WTC11 (cell line): Measurements from ENCODE around the gene ZNF107. TPM values are rescaled to one million over a fixed set of nuclear protein-coding genes. Genes with fewer than 3 reads are reported as not detected.
A peak's percentile ranks its signal among the peaks of the same experiment; 100 is the strongest.

Source experiments
- ATAC-seq: fragments of 200-7000 bp; cut with Tn5 transposase; 2 replicates; pipeline ENCODE4 v1.10.0; 2021; ENCODE audit warnings: mild to moderate bottlenecking, moderate library complexity
- CTCF ChIA-PET: fragments of 300-600 bp; sonication (Branson Sonifier 250); formaldehyde crosslinking; loops from one replicate; lab custom pipeline; 2021; ENCODE audit warnings: antibody characterized with exemption; lab: Charles Lee
- POLR2A ChIA-PET: fragments of 350-600 bp; sonication (Branson Sonifier 250); formaldehyde crosslinking; loops from one replicate; lab custom pipeline; 2021; ENCODE audit warnings: antibody characterized with exemption; lab: Charles Lee
- DNase-seq: peaks from one replicate; pipeline ENCODE4 v3.0.0; 2021; ENCODE audit warnings: low spot score
- H3K27ac Mint-ChIP-seq: 2 replicates; pipeline ENCODE4 v1.8.0; 2021; ENCODE audit warnings: mixed read lengths
- H3K27me3 Mint-ChIP-seq: 2 replicates; pipeline ENCODE4 v1.8.0; 2021; ENCODE audit warnings: low read depth, mild to moderate bottlenecking, moderate library complexity, mixed read lengths
- H3K36me3 Mint-ChIP-seq: 2 replicates; pipeline ENCODE4 v1.8.0; 2021; ENCODE audit warnings: mixed read lengths
- H3K4me1 Mint-ChIP-seq: 2 replicates; pipeline ENCODE4 v1.8.0; 2022; ENCODE audit warnings: mixed read lengths
- H3K4me3 Mint-ChIP-seq: 2 replicates; pipeline ENCODE4 v1.8.0; 2021; ENCODE audit warnings: mild to moderate bottlenecking, moderate library complexity, mixed read lengths
- H3K9me3 Mint-ChIP-seq: 2 replicates; pipeline ENCODE4 v1.8.0; 2021; ENCODE audit warnings: mixed read lengths
- FOXP1 ChIP-seq: sonication (generic); formaldehyde crosslinking; IDR thresholded peaks from 2 replicates; pipeline ENCODE4 v1.8.0; 2022; ENCODE audit warnings: missing genetic modification reagents, mild to moderate bottlenecking, moderate library complexity, borderline replicate concordance
- GABPB1 ChIP-seq: sonication (generic); formaldehyde crosslinking; IDR thresholded peaks from 2 replicates; pipeline ENCODE4 v1.8.1; 2023; ENCODE audit warnings: mild to moderate bottlenecking, missing genetic modification reagents
- IRF2 ChIP-seq: sonication (generic); formaldehyde crosslinking; IDR thresholded peaks from 2 replicates; pipeline ENCODE4 v1.8.0; 2022; ENCODE audit warnings: low read depth, missing genetic modification reagents, borderline replicate concordance
- KAT7 ChIP-seq: sonication (generic); formaldehyde crosslinking; IDR thresholded peaks from 2 replicates; pipeline ENCODE4 v1.8.1; 2023; ENCODE audit warnings: missing genetic modification reagents, mild to moderate bottlenecking, borderline replicate concordance
- NR3C1 ChIP-seq: sonication (generic); formaldehyde crosslinking; conservative IDR thresholded peaks from 2 replicates; pipeline ENCODE4 v1.8.1; 2023; ENCODE audit warnings: low read depth, mild to moderate bottlenecking, missing genetic modification reagents
- SOX15 ChIP-seq: fragments of 250-450 bp; sonication (Bioruptor Pico); IDR thresholded peaks from 2 replicates; pipeline ENCODE4 v1.9.0; 2021; ENCODE audit warnings: mild to moderate bottlenecking
- TCF7 ChIP-seq: sonication (generic); formaldehyde crosslinking; IDR thresholded peaks from 2 replicates; pipeline ENCODE4 v1.8.0; 2022; ENCODE audit warnings: mild to moderate bottlenecking, low read depth, missing genetic modification reagents, moderate library complexity
- TEAD4 ChIP-seq: sonication (generic); formaldehyde crosslinking; IDR thresholded peaks from 2 replicates; pipeline ENCODE4 v1.8.0; 2022; ENCODE audit warnings: mild to moderate bottlenecking, missing genetic modification reagents
- ZBTB21 ChIP-seq: sonication (generic); formaldehyde crosslinking; IDR thresholded peaks from 2 replicates; pipeline ENCODE4 v1.8.1; 2023; ENCODE audit warnings: mild to moderate bottlenecking, missing genetic modification reagents, borderline replicate concordance
- ZNF423 ChIP-seq: fragments of 250-450 bp; sonication (Bioruptor Pico); IDR thresholded peaks from 2 replicates; pipeline ENCODE4 v2.1.2; 2022; ENCODE audit warnings: mild to moderate bottlenecking, moderate library complexity
- total RNA-seq: library from RNA; stranded (reverse); gene quantifications from 3 replicates; pipeline ENCODE4 v1.2.3, GENCODE V29; 2021
- TF ChIP-seq, protein P1 (sequence below): sonication (generic); formaldehyde crosslinking; IDR thresholded peaks from 2 replicates; pipeline ENCODE4 v1.8.1; 2022; ENCODE audit warnings: low read depth, mild to moderate bottlenecking, moderate library complexity, missing genetic modification reagents, borderline replicate concordance
- TF ChIP-seq, protein P2 (sequence below): sonication (generic); formaldehyde crosslinking; IDR thresholded peaks from 2 replicates; pipeline ENCODE4 v1.8.0; 2022; ENCODE audit warnings: mild to moderate bottlenecking, missing genetic modification reagents
- TF ChIP-seq, protein P3 (sequence below): sonication (generic); formaldehyde crosslinking; IDR thresholded peaks from 2 replicates; pipeline ENCODE4 v1.8.0; 2022; ENCODE audit warnings: mild to moderate bottlenecking, missing genetic modification reagents
- TF ChIP-seq, protein P4 (sequence below): sonication (generic); formaldehyde crosslinking; IDR thresholded peaks from 2 replicates; pipeline ENCODE4 v1.8.1; 2022; ENCODE audit warnings: mild to moderate bottlenecking, moderate library complexity, missing genetic modification reagents
- TF ChIP-seq, protein P5 (sequence below): sonication (generic); formaldehyde crosslinking; IDR thresholded peaks from 2 replicates; pipeline ENCODE4 v1.8.0; 2022; ENCODE audit warnings: mild to moderate bottlenecking, missing genetic modification reagents
- TF ChIP-seq, protein P6 (sequence below): sonication (generic); formaldehyde crosslinking; IDR thresholded peaks from 2 replicates; pipeline ENCODE4 v1.8.1; 2023; ENCODE audit warnings: mild to moderate bottlenecking, missing genetic modification reagents
- TF ChIP-seq, protein P7 (sequence below): sonication (generic); formaldehyde crosslinking; IDR thresholded peaks from 2 replicates; pipeline ENCODE4 v1.8.1; 2023; ENCODE audit warnings: mild to moderate bottlenecking, missing genetic modification reagents, borderline replicate concordance

ZNF107 gene
- total RNA-seq, 1 experiment from 2014 or later = 14.7 TPM

DNA sequence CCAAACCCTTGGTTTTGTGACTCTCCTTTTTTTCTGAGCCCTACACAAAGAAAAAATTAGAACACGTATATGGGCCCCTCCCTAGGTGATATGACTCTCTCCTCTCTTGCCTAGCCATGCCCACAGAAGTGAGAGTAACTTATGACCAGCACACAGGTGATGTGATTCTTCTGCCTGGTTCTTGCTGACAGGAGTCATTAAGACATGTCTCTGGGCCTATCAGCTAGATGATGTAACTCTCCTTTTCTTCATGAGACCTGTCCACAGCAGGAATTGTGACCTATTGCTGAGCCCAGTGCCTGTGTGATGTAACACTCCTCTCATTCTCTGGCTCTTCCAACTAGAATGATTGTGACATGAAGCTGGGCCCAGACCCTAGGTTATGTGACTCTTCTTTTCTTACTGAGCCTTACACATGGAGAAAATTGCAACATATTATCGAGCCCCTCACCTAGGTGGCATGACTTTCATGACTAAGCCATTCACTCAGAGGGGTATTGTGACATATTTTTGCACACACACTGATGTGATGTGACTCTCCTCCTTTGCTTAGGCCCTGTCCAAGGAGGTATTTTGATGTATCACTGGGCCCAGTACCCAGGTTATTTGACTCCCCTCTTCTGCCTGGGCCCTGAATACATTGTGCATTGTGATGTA, 31.4 kb upstream of the ZNF107 start:
- ATAC-seq (no peak), DNase-seq (no peak)
- Mint-ChIP-seq H3K9me3 (peaks cover 43% of the 10 kb centered on the region), H3K4me3 (no peak overlapping the region), H3K36me3 (peaks cover 40% of the 10 kb centered on the region), H3K27me3 (peaks cover 3% of the 10 kb centered on the region), H3K4me1 (no peaks in the 10 kb centered on the region), H3K27ac (no peak overlapping the region)
- TF ChIP-seq GABPB1 (CRISPR knock-in tag) (peak; percentile 38; the same call in 1 of the 2 replicates), KAT7 (no peak)
- ChIA-PET POLR2A (no interaction called here), CTCF (no interaction called here)

DNA sequence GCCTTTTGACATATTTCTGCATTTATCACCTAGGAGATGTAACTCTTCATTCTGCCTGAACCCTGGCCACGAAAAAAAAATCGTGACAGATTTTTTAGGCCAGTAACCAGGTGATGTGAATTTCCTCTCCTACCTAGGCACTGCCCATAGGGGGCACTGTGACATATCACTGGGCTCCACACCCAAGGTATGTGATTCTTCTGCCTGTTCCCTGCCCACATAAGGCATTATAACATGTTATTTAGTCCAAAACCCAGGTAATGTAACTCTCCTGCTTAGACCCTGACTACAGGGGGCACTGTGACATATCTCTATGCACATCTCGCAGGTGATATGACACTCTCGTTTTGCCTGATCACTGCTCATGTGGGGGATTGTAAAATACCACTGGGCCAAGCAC, 29.5 kb upstream of the ZNF107 start:
- H3K9me3 Mint-ChIP-seq = peaks cover 61% of the 10 kb centered on the region
- H3K27me3 Mint-ChIP-seq = peaks cover 9% of the 10 kb centered on the region
- no peak overlapping the region for H3K27ac Mint-ChIP-seq
- peaks cover 50% of the 10 kb centered on the region for H3K36me3 Mint-ChIP-seq
- CTCF ChIA-PET = no interaction called here
- TF ChIP-seq TEAD4 (CRISPR knock-in tag) (no peak), IRF2 (no peak)
- no peaks in the 10 kb centered on the region for H3K4me1 Mint-ChIP-seq
- no peak overlapping the region for H3K4me3 Mint-ChIP-seq
- no peak for DNase-seq
- no peak for ATAC-seq
- POLR2A ChIA-PET = no interaction called here

DNA sequence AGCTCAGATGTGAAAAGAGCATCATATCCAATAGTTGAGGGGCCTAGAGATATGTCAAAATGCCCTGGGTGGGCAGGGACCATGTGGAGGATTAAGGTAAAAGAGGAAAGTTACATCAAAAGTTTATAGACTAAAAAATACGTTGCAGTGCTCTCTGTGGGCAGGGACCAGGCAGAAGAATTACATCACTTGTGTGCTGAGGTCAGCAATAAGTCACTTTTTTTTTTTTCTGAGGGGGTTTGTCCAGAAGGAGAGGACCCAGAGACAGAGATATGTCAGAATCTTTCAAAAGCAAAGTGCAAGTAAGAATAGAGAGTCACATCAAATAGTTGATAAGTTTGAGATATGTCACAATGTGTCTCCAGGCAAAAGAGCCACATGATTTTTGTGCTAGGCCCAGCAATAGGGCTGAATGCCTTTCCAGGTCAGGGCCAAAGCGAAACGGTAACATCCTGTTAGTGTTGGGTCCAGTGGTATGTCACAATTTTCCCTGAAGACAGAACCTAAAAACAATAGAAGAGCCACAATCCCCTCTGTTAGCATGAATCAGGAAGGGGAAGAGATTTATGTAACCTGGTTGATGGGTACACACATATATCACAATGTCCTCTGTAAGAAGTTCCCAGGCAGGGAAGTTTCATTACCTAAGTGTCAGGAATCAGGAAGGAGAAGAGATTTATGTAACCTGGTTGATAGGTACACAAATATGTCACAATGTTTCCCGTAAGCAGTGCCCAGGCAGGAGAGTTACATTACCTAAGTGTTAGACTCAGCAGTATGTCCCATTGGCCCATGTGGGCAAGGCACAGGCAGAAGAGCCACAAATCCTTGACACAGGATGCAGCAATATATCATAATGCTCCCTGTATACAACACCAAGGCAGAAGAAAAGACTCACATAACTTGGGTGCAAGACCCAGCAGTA, 28.1 kb upstream of the ZNF107 start:
- Mint-ChIP-seq H3K9me3 (peaks cover 64% of the 10 kb centered on the region), H3K36me3 (peaks cover 53% of the 10 kb centered on the region), H3K4me3 (no peak overlapping the region), H3K27ac (no peak overlapping the region), H3K27me3 (peaks cover 9% of the 10 kb centered on the region), H3K4me1 (no peaks in the 10 kb centered on the region)
- CTCF ChIA-PET = no interaction called here
- DNase-seq = no peak
- no peak for ATAC-seq
- POLR2A ChIA-PET = no interaction called here
- TF ChIP-seq NR3C1 (no peak), FOXP1 (no peak), ZBTB21 (CRISPR knock-in tag) (no peak), ZNF423 (no peak), TCF7 (CRISPR knock-in tag) (no peak), TEAD4 (CRISPR knock-in tag) (no peak), SOX15 (no peak)
- TF ChIP-seq, protein P1, sequence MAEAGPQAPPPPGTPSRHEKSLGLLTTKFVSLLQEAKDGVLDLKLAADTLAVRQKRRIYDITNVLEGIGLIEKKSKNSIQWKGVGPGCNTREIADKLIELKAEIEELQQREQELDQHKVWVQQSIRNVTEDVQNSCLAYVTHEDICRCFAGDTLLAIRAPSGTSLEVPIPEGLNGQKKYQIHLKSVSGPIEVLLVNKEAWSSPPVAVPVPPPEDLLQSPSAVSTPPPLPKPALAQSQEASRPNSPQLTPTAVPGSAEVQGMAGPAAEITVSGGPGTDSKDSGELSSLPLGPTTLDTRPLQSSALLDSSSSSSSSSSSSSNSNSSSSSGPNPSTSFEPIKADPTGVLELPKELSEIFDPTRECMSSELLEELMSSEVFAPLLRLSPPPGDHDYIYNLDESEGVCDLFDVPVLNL = no peak
- TF ChIP-seq, protein P2, sequence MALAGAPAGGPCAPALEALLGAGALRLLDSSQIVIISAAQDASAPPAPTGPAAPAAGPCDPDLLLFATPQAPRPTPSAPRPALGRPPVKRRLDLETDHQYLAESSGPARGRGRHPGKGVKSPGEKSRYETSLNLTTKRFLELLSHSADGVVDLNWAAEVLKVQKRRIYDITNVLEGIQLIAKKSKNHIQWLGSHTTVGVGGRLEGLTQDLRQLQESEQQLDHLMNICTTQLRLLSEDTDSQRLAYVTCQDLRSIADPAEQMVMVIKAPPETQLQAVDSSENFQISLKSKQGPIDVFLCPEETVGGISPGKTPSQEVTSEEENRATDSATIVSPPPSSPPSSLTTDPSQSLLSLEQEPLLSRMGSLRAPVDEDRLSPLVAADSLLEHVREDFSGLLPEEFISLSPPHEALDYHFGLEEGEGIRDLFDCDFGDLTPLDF = no peak
- TF ChIP-seq, protein P3, sequence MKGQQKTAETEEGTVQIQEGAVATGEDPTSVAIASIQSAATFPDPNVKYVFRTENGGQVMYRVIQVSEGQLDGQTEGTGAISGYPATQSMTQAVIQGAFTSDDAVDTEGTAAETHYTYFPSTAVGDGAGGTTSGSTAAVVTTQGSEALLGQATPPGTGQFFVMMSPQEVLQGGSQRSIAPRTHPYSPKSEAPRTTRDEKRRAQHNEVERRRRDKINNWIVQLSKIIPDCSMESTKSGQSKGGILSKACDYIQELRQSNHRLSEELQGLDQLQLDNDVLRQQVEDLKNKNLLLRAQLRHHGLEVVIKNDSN (CRISPR knock-in tag) = no peak
- TF ChIP-seq, protein P4, sequence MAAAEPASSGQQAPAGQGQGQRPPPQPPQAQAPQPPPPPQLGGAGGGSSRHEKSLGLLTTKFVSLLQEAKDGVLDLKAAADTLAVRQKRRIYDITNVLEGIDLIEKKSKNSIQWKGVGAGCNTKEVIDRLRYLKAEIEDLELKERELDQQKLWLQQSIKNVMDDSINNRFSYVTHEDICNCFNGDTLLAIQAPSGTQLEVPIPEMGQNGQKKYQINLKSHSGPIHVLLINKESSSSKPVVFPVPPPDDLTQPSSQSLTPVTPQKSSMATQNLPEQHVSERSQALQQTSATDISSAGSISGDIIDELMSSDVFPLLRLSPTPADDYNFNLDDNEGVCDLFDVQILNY = no peak
- TF ChIP-seq, protein P5, sequence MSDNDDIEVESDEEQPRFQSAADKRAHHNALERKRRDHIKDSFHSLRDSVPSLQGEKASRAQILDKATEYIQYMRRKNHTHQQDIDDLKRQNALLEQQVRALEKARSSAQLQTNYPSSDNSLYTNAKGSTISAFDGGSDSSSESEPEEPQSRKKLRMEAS = no peak
- TF ChIP-seq, protein P6, sequence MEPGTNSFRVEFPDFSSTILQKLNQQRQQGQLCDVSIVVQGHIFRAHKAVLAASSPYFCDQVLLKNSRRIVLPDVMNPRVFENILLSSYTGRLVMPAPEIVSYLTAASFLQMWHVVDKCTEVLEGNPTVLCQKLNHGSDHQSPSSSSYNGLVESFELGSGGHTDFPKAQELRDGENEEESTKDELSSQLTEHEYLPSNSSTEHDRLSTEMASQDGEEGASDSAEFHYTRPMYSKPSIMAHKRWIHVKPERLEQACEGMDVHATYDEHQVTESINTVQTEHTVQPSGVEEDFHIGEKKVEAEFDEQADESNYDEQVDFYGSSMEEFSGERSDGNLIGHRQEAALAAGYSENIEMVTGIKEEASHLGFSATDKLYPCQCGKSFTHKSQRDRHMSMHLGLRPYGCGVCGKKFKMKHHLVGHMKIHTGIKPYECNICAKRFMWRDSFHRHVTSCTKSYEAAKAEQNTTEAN (CRISPR knock-in tag) = no peak
- TF ChIP-seq, protein P7, sequence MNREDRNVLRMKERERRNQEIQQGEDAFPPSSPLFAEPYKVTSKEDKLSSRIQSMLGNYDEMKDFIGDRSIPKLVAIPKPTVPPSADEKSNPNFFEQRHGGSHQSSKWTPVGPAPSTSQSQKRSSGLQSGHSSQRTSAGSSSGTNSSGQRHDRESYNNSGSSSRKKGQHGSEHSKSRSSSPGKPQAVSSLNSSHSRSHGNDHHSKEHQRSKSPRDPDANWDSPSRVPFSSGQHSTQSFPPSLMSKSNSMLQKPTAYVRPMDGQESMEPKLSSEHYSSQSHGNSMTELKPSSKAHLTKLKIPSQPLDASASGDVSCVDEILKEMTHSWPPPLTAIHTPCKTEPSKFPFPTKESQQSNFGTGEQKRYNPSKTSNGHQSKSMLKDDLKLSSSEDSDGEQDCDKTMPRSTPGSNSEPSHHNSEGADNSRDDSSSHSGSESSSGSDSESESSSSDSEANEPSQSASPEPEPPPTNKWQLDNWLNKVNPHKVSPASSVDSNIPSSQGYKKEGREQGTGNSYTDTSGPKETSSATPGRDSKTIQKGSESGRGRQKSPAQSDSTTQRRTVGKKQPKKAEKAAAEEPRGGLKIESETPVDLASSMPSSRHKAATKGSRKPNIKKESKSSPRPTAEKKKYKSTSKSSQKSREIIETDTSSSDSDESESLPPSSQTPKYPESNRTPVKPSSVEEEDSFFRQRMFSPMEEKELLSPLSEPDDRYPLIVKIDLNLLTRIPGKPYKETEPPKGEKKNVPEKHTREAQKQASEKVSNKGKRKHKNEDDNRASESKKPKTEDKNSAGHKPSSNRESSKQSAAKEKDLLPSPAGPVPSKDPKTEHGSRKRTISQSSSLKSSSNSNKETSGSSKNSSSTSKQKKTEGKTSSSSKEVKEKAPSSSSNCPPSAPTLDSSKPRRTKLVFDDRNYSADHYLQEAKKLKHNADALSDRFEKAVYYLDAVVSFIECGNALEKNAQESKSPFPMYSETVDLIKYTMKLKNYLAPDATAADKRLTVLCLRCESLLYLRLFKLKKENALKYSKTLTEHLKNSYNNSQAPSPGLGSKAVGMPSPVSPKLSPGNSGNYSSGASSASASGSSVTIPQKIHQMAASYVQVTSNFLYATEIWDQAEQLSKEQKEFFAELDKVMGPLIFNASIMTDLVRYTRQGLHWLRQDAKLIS (CRISPR knock-in tag) = no peak
